PFSK-1 (cell line): ENCODE measurements around the gene ZDHHC8.

Source experiments
- FOXP2 ChIP-seq: optimal IDR thresholded peaks from 2 replicates; pipeline ENCODE3; 2011; ENCODE audit warnings: borderline replicate concordance, control low read depth, inconsistent platforms; ENCODE audit not compliant: insufficient read depth; ENCODE audit errors: extremely low read length, extremely low read depth
- POLR2AphosphoS5 ChIP-seq: IDR thresholded peaks from 2 replicates; pipeline ENCODE4 v1.6.1; 2012; ENCODE audit warnings: low read depth, mild to moderate bottlenecking, control low read depth, low read length, moderate library complexity
- SIN3A ChIP-seq: IDR thresholded peaks from 2 replicates; pipeline ENCODE4 v1.6.1; 2012; ENCODE audit warnings: mild to moderate bottlenecking, low read length, moderate library complexity, borderline replicate concordance; ENCODE audit not compliant: insufficient read depth
- TAF1 ChIP-seq: IDR thresholded peaks from 2 replicates; pipeline ENCODE4 v1.6.1; 2012; ENCODE audit warnings: low read length, control low read depth, borderline replicate concordance; ENCODE audit not compliant: insufficient read depth
- TF ChIP-seq, protein P1 (sequence below), 2 experiments: IDR thresholded peaks; 2 replicates each; pipeline versions ENCODE4 v1.6.1 to v1.8.0; 2011 to 2012; ENCODE audit warnings: low read depth in 2 of 2, low read length in 2 of 2, control low read depth in 1 of 2, inconsistent platforms in 1 of 2, mild to moderate bottlenecking in 1 of 2, moderate library complexity in 1 of 2; ENCODE audit not compliant: insufficient read depth in 1 of 2

- no peak for TF ChIP-seq SIN3A
- TF ChIP-seq TAF1, result no peak
- TF ChIP-seq, protein P1, sequence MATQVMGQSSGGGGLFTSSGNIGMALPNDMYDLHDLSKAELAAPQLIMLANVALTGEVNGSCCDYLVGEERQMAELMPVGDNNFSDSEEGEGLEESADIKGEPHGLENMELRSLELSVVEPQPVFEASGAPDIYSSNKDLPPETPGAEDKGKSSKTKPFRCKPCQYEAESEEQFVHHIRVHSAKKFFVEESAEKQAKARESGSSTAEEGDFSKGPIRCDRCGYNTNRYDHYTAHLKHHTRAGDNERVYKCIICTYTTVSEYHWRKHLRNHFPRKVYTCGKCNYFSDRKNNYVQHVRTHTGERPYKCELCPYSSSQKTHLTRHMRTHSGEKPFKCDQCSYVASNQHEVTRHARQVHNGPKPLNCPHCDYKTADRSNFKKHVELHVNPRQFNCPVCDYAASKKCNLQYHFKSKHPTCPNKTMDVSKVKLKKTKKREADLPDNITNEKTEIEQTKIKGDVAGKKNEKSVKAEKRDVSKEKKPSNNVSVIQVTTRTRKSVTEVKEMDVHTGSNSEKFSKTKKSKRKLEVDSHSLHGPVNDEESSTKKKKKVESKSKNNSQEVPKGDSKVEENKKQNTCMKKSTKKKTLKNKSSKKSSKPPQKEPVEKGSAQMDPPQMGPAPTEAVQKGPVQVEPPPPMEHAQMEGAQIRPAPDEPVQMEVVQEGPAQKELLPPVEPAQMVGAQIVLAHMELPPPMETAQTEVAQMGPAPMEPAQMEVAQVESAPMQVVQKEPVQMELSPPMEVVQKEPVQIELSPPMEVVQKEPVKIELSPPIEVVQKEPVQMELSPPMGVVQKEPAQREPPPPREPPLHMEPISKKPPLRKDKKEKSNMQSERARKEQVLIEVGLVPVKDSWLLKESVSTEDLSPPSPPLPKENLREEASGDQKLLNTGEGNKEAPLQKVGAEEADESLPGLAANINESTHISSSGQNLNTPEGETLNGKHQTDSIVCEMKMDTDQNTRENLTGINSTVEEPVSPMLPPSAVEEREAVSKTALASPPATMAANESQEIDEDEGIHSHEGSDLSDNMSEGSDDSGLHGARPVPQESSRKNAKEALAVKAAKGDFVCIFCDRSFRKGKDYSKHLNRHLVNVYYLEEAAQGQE (IDR thresholded peaks at IDR 0.05; ENCODE audit: insufficient read depth in 1 of 2, low read depth in 2 of 2, low read length in 2 of 2), result no peak
- no peak for TF ChIP-seq POLR2AphosphoS5
- no peak for TF ChIP-seq FOXP2
These were observed 1.9 kb upstream of the ZDHHC8 start for GRCh38 chr22:20129747-20130014.
